Measurements from ENCODE around the gene VWA5B2.

Gene VWA5B2

DNA sequence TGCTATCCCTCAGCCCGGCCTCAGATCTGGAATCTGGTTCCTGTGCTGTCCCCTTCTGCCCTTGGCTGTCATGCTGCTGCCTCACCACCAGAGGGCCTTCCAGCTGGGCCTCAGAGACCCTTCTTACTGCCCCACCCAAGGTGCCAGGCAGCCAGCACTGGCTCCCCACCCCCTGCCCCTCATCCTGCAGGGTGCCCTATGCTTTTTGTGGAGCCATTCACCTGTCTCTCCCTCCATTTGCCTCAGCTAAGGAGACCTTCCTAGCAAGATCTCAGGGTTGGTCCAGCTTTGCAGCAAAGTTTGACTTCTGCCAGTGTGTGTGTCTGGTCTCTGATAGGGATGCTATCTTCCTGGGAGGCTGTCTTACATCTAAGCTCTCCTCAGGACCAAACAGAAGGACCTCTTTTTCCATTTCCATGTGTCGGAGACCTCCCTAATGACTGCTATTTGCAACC lies 1.9 kb upstream of the VWA5B2 start:
- DNase-seq: peak; percentile 61

DNA sequence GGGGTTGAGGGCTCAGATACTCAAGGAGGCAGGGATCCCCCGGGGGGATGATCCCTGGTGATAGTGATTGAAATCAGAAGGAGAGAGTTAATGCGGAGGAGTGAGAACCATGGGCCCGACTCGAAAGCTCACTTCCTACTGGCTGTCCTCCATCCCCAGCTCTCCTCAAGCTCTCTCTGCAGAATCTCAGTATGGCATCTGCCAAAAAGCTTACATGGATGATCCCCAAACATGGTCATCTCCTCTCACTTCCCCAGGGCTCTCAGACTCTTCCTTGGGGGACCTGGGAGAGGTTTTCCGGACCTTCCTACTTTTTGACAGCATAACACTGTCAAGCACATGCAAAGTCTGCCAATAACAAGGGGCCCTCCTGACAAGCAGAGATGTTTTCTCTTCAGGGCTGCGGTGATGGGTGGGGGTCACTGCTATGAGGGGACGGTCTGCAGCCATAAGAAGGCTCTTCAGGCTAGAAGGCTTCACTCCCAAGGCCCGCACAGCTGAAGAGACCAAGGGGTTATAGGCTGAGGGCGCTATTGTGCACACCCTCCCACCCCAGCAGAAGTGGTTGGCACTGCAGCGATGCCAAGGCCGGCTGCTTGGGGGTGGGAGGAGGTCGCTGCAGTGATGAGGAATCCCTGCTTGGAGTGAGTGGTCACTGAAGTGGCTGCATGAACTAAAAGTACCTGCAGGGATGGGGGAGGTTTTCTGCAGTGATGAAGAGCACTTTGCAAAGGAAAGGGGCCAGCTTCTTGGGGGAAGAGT lies 828 bp upstream of the VWA5B2 start:
- DNase-seq: no peak

DNA sequence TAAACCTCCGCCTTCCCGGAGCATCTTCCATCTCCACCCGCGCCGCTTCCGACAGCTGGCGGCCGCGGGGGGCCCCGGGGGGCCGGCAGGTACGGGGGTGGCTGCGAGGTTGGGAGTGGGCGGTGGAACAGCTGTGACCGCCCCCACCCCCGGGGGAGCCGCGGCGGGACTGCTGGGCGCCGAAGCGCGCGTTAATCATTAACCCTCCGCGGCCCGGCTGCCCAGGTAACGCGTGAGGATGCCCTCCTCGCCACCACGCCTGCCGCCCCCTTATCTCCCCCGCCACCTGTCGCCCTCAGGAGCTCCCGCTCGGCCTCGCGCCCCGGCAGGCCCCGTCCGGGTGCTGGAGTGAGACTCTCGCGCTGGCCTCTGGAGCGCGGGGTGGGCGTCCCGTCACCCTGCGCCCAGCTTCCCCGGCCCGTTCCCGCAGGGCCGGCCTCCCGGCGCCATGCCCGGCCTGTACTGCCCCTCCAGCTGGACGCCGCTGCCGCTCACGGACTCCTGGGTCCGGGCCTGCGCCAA lies 757 bp downstream of the VWA5B2 start:
- DNase-seq: no peak

DNA sequence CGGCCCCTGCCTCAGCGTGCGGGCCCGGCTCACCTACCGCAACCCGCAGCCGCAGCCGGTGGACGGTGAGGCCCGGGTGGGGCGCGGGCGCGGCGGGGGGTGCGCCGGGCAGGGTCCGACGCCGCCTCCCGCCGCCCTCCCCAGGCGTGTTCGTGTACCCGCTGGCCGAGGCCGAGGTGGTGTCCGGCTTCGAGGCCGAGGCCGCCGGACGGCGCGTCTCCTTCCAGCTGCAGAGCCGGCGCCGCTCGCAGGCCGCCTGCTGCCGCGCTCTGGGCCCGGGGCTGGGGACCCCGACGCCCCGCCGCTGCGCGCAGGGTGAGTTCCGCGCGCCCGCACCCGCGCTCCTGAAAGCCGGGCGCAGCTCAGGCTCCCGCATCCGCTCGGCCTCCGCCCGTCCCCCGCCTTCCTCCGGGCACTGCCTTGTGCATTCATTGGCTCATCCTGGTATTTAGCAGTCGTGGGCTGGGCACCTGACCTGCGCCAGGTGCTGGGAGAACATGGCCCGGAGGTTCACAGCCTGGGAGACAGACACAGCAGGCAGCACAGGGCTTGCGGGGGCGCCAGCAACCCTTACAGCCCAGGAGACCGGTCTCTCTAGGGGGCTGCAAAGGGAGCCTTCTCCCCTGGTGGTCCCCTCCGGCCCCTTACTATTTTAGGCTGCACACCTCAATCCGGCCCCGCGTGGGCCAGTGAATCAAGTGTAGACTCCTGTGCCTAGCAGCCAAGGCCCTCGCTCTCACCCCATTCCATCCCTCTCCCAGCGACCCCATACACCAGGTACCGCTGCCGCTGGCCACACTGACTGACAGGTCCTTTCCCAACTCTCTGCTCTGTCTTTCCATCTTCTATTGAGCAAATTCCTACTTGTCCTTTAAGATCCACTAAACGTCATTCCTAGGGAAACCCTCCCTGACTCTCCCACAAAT lies 1.5 kb downstream of the VWA5B2 start:
- no peak for DNase-seq

DNA sequence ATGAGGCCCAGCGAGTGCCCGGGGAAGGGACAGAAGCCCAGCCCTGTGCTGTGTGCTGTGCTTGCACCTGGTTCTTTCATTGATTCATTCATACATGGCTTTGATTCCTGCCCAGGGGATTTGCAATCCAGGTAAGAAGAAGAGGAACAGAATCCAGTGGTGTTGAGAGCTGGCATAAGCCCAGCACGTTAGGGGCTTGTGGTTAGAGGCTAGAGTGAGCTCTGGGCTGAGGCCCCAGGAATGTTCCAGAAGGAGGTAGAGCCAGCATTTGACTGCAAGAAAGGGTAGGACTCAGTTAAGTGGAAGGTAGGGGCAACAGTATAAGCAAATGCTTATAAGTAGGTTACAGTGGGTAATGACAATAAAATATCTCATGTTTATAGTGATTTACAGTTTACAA lies 2.3 kb downstream of the VWA5B2 start:
- DNase-seq: no peak

DNA sequence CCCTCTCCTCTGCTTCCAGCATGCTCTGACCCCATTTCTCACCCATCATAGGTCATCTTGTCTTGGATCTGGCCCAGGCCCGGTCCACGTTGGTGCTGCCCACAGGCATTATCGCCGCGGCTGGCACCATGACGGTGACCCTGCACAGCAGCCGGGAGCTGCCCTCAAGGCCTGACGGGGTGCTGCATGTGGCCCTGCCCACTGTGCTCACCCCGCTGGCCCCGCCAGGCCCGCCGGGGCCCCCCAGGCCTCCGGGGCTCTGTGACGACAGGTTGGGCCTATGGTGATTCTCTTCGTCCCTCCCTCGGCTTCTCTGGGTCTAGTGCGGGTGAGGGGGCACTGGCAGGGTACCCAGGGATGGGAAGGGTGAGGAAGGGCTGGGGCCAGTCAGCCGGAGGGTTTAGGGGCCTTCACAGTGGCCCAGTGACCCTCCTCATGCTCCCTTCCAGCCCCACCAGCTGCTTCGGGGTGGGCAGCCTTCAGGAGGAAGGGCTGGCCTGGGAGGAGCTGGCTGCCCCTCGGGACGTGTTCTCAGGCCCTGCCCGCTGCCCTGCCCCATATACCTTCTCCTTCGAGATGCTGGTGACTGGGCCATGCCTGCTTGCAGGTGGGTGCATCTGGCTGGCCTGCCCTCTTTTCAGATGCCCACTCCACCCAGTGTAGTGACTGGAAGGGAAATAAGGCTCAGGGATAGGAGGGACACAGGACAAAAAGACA lies 3.9 kb downstream of the VWA5B2 start:
- DNase-seq: no peak

DNA sequence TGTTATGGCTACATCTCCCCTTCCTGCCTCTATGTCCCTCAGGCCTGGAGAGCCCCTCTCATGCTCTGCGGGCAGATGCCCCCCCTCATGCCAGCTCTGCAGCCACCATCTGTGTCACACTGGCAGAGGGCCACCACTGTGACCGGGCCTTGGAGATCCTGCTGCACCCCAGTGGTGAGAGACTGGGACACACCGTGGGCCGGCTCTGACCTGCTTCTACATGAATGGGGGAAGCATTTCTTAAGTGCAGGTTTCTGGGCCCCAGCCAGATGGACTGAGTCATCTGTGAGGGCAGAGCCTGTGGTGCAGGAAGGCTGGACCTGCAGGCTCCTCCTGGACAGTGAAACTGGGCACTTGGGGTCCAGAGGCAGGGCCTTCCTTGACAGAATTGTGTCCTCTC lies 4.8 kb downstream of the VWA5B2 start:
- DNase-seq: no peak

DNA sequence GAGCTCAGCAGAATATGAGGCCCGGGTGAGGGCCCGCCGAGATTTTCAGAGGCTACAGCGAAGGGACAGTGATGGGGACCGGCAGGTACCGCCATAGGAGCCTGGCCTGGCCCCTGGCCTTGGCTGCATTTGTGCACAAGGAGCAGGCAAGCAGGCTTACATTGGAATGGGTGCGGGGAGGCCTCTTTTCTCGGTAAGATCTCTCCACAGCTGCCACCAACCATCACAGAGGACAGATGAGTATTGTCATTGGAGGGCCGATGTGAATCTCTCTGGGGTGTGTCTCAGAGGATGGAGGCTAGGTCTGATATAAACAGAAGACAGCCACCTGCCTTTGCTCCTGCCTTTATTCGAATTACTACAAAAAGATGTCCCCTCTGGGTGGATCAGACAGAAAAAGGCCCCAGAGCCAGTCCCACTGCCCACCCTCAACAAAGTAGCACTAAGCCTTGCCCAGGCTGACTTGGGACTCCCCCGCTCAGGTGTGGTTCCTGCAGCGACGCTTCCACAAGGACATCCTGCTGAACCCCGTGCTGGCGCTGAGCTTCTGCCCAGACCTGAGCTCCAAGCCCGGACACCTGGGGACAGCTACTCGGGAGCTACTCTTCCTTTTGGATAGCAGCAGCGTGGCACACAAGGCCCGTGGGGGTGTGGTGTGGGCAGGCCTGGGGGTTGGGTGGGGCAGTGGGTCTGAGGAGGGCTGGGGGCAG lies 5.4 kb downstream of the VWA5B2 start:
- DNase-seq: no peak

DNA sequence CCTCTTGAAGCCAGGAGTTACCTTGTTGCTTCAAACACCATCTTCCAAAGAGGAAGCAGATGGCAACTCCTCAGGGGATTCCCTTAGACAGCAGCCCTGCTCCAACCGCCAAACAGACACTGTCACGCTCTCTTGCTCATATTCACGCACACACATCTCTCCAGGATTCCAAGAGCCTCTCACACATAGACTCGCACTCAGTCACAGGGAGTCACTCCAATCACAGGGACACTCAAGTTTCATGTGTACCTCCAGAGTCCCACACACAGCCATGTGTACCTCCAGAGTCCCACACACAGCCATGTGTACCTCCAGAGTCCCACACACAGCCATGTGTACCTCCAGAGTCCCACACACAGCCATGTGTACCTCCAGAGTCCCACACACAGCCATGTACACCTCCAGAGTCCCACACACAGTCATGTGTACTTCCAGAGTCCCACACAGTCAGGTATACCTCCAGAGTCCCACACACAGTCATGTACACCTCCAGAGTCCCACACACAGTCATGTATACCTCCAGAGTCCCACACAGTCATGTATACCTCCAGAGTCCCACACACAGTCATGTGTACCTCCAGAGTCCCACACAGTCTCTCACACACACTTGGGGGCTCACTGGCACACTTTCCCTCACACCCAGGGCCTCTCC lies 6.1 kb downstream of the VWA5B2 start:
- DNase-seq: no peak

DNA sequence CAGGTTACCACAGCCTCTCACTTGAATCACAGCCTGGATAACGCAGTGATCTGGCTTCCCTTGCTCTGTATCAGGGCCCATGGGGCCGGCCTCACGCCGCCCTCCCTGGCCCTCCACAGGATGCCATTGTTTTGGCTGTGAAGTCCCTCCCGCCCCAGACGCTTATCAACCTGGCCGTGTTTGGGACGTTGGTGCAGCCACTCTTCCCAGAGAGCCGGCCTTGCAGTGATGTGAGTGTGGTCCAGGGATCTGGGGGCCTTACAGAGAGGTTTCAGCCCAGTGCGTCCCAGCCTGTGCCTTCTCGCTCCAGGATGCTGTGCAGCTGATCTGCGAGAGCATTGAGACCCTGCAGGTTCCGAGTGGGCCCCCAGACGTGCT lies 6.6 kb downstream of the VWA5B2 start:
- DNase-seq: no peak

DNA sequence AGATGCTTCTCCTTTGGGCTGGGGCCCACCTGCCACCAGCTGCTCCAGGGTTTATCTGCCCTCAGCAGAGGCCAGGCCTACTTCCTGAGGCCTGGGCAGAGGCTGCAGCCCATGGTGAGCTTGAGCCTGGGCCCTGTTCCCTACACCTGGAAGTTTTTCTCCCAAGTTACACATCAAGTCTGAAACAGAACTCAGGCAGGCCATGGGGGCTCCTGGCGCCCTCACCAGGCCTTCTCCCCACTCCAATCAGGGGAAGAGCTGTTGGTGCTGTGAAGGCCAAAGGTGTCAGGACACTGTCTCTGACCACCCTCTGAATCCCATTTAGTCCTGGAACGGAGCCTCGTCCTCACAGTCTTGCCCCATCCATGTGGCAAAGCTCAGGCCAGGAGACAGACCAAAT lies 7.3 kb downstream of the VWA5B2 start:
- DNase-seq: no peak

DNA sequence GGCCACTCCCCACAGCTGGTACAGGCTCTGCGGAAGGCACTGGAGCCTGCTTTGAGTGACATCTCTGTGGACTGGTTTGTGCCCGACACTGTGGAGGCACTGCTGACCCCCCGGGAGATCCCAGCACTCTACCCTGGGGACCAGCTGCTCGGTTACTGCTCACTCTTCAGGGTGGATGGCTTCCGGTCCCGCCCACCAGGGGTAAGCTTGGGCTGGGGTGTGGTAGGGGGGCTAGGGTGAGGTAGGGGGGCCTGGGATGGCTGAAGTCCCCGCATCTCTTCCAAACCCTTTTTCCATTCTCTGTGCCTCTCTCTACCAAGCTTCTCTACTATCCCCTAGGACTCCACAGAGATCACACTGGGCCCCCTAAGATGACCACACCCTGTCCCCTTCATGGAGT lies 7.8 kb downstream of the VWA5B2 start:
- DNase-seq: no peak

DNA sequence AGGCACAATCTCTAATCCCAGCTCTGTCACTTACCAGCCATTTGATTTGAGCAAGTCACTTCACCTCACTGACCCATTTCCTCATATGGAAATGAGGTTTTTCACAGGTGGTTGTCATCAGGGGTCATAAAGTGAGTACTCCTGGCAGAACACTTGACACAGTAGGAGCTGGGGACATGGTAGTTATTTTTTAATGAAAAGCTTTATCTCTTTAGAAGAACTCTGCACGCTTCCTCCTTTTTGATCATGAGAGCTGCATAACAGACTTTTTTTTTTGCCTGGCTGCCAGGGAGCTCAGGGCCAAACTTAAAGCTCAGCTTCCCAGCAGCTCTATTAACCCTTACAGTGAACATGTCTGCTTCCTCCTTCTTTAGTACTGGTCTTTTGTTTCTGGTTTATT lies 8.4 kb downstream of the VWA5B2 start:
- no peak for DNase-seq

DNA sequence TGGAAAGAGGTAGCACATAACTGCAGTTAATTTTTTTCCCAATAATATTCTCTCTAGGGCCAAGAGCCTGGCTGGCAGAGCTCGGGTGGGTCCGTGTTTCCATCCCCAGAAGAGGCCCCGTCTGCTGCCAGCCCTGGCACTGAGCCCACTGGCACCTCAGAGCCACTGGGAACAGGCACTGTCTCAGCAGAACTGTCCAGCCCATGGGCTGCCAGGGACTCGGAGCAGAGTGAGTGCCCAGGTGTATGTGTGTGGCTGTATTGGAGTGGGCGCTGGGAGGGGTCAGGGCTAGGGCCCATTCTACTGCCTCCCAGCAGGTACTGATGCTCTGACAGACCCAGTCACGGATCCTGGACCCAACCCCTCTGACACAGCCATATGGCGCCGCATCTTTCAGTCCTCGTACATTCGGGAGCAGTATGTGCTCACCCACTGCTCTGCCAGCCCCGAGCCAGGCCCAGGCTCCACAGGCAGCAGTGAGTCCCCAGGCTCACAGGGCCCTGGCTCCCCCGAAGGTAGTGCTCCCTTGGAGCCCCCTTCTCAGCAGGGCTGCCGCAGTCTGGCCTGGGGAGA lies 8.9 kb downstream of the VWA5B2 start:
- DNase-seq: no peak

DNA sequence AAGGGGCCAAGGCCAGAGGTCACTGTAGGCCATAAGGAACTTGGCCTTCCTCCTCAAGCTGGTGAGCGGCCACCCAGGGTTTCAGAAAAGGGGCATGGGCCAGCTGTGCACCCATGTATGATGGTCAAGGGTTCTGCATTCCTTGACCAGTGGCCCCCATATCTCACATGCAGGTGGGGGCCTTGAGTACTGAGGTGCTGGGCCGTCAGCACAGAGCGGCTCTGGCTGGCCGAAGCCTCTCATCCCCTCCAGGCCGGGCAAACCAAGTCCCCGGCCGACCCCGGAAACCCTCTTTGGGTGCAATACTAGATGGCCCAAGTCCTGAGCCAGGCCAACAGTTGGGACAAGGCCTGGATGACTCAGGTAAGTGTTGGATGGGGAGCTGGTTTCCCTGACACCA lies 9.8 kb downstream of the VWA5B2 start:
- DNase-seq: no peak

DNA sequence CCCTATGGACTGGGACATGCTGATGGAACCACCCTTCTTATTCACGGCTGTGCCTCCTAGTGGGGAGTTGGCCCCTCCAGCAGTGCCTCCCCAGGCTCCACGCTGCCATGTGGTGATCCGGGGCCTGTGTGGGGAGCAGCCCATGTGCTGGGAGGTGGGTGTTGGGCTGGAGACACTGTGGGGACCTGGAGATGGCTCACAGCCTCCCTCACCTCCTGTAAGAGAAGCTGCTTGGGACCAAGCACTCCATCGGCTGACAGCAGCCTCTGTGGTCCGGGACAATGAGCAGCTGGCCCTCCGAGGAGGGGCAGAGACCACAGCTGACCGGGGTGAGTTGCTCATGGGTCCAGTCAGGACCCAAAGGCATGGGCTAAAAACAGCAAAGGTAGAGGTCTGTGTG lies 10.3 kb downstream of the VWA5B2 start:
- DNase-seq: no peak

DNA sequence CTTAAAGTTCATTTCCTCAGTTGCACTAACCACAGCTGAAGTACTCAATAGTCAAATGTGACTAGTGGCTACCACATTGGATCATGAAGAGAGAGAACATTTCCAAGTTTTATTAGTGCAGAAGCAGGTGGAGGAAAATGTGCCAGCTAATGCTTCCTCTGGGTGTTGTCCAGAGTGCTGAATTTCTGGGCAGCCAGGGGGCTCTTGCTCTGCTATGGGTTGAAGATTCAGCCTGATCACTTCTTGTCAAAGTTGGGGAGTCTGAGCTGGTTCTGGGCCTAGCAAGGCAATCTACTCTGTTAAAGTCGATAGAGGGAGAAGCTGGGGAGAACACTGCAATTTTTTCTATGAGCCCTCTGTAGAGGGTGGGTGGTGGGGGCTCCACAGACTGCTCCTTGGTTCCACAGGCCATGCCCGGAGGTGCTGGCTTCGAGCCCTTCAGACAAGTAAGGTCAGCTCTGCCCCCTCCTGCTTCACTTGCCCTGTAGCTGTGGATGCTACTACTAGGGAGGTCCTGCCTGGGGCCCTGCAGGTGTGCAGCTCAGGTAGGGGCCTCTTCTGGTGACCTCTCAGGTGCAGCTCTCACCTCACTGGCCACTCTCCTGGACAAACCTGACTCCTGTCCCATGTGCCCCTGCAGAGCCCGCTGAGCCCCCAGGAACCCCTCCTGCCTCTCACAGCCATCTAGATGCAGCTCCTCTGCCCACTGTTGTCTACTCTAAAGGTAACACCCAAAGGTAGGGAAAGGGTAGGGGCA lies 11.2 kb downstream of the VWA5B2 start:
- DNase-seq: no peak

DNA sequence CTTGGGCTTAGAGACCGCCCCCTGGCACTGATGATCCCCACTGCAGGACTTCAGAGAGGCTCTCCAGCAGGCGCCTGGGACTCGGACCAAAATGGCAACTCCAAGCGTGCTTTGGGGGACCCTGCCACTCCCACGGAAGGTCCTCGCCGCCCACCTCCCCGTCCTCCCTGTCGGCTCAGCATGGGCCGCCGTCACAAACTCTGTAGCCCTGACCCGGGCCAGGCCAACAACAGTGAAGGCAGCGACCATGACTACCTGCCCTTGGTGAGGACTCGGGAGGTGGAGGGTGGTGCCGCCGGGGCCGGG lies 11.7 kb downstream of the VWA5B2 start:
- DNase-seq: no peak

DNA sequence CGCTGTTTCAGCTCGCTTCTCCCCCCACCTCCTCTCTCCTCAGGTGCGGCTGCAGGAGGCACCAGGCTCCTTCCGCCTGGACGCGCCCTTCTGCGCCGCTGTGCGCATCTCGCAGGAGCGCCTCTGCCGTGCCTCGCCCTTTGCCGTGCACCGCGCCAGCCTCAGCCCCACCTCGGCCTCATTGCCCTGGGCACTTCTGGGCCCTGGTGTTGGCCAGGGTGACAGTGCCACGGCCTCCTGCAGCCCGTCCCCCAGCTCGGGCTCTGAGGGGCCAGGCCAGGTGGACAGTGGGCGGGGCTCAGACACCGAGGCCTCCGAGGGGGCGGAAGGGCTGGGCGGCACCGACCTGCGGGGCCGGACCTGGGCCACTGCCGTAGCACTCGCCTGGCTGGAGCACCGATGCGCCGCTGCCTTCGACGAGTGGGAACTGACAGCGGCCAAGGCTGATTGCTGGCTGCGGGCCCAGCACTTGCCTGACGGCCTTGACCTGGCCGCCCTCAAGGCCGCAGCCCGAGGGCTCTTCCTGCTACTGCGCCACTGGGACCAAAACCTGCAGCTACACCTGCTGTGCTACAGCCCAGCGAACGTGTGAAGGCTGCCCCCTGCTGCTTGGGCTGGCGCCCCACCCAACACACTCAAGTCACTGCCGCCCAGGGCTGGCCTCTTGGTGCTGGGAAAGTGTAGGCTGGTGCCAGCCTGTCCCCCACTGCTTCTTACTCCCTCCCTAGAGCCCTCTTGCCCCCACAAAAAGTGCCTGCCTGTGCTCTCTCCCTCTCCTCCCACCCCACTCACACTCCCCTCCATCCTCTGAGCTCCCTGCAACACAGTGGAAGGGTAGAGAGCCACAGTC lies 12.3 kb downstream of the VWA5B2 start:
- no peak for DNase-seq

DNA sequence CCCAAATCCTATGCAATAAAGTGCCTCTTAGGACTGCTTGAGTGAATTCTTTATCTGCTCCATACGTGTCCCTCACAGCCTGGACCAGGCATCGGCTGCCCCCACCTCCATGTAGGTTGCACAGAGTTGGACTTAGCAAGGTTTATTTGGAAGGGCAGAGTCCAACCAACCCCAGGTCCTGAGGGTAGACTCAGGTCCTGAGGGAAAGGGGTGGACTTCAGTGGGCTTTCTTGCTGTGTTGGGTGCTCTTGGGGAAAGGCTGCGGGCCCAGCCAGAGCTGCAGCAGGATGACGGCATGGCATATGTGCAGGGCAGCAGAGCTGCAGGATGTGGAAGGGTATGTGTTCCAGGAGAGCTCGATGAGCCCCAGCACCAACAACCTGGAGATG lies 12.9 kb downstream of the VWA5B2 start:
- DNase-seq: no peak

Measured in activated CD4-positive, alpha-beta T cell treated with anti-CD3 and anti-CD28 coated beads, Interleukin-2, Interleukin-6, amounts not matched to agents 100 ng/mL and 50 ng/mL, durations not matched to agents 16 hours and 8 hours (primary cell).